PC-3 (cell line): Measurements from ENCODE around the gene CEBPG.

ENCODE experiments used
- CTCF ChIP-seq: fragments of 300-600 bp; sonication (generic); conservative IDR thresholded peaks from 2 replicates; pipeline ENCODE4 v1.5.1; 2017; ENCODE audit warnings: antibody characterized with exemption, low read depth, mild to moderate bottlenecking, low read length
- EZH2phosphoT487 ChIP-seq: fragments of 300-600 bp; sonication (generic); IDR thresholded peaks from 2 replicates; pipeline ENCODE4 v1.6.1; 2018; ENCODE audit warnings: mild to moderate bottlenecking, antibody characterized with exemption, low read length, borderline replicate concordance

GRCh38 chr19:33427801-33428626, 54.5 kb downstream of the CEBPG start:
- no peak for TF ChIP-seq EZH2phosphoT487
- TF ChIP-seq CTCF, result no peak
